SK-N-MC (cell line): ENCODE data around the gene KIF26B.

Experiments
- EZH2 ChIP-seq: fragments of 200-600 bp; sonication (generic); IDR thresholded peaks from one replicate; pipeline ENCODE4 v1.6.1; 2017; ENCODE audit warnings: antibody characterized with exemption
- POLR2AphosphoS5 ChIP-seq: IDR thresholded peaks from 2 replicates; pipeline ENCODE4 v1.6.1; 2012; ENCODE audit warnings: mild to moderate bottlenecking, low read depth, low read length, borderline replicate concordance

DNA sequence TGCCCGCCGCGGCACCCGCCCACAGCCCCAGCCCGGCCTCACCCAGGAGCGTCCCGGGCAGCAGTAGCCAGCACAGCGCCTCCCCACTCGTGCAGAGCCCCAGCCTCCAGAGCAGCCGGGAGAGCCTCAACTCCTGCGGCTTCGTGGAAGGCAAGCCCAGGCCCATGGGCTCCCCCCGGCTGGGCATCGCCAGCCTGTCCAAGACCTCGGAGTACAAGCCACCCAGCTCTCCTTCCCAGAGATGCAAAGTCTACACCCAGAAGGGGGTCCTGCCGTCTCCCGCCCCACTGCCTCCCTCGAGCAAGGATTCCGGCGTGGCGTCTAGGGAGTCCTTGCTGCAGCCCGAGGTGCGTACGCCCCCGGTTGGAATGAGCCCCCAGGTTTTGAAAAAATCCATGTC is 531.2 kb downstream of the KIF26B start:
- no peak for TF ChIP-seq EZH2
- TF ChIP-seq POLR2AphosphoS5, result no peak
